ENCODE measurements around the gene SORD.

DNA sequence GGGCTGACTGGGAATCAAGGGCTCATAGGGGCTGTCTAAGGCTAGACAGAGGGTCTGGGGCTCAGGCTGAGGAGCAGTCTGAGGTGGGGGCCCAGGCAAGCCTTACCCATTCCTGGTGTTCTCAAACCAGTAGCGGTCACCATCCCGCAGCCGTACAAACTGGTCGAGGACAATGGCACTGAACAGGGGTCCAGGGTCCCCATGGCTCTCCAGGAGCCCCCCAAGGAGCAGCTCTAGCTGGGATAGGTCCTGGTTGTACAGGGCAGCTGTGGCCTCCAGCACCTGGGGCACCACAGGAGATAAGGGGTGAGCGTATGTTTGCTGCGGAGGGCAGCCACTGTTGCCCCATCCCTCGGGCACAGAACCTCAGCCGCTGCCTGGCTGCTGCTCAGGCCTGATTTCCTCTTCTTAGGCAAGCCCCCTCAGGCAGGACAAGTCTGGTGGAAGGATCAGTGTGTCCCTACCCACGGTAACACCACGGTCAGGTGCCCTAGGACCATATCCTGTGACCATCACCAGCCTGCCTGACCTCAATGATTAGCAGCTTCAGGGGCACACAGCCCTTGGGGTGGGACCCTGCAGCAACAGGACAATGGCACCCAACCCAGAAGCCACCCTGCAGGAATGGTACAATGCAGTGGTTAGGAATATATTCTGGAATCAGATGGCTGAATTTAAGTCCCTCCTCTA, 85.1 kb downstream of the SORD start:
- TF ChIP-seq, protein P1, sequence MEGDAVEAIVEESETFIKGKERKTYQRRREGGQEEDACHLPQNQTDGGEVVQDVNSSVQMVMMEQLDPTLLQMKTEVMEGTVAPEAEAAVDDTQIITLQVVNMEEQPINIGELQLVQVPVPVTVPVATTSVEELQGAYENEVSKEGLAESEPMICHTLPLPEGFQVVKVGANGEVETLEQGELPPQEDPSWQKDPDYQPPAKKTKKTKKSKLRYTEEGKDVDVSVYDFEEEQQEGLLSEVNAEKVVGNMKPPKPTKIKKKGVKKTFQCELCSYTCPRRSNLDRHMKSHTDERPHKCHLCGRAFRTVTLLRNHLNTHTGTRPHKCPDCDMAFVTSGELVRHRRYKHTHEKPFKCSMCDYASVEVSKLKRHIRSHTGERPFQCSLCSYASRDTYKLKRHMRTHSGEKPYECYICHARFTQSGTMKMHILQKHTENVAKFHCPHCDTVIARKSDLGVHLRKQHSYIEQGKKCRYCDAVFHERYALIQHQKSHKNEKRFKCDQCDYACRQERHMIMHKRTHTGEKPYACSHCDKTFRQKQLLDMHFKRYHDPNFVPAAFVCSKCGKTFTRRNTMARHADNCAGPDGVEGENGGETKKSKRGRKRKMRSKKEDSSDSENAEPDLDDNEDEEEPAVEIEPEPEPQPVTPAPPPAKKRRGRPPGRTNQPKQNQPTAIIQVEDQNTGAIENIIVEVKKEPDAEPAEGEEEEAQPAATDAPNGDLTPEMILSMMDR (IDR thresholded peaks at IDR 0.05), result no peak
- no peak for TF ChIP-seq POLR2A (IDR thresholded peaks at IDR 0.05)
